Natural killer cell treated with Interleukin-12 subunit alpha and Interleukin-12 subunit beta and Interleukin-15 and Interleukin-18, amount 100 ng/mL, for 72 hours (primary cell): ENCODE data around the gene GIMAP6. TPM values are rescaled to one million over a fixed set of nuclear protein-coding genes. Genes with fewer than 3 reads are reported as not detected.
"Not testable (repeated sequence)": the region's sequence is repeated elsewhere in the genome, so short reads cannot be mapped to it uniquely, and the experiment has no call there.

Source experiments
- ATAC-seq, 2 donors: fragments of 150-1000 bp; cut with Tn5 transposase in 1 of 2; sonication (Bioruptor Pico), chemical (Tn5 transposase) in 1 of 2; 2 replicates each; pipeline ENCODE4 v1.10.0; 2021
- DNase-seq: peaks from one replicate; pipeline ENCODE4 v3.0.0; 2022; ENCODE audit warnings: low spot score
- H3K27ac Mint-ChIP-seq, 2 donors: 1 replicate in 1 of 2; 2 replicates in 1 of 2; pipeline ENCODE4 v1.8.0; 2022; ENCODE audit warnings: mixed read lengths in 2 of 2, mild to moderate bottlenecking in 1 of 2, moderate library complexity in 1 of 2
- H3K27me3 Mint-ChIP-seq, 2 donors: 1 replicate in 1 of 2; 2 replicates in 1 of 2; pipeline ENCODE4 v1.8.0; 2022; ENCODE audit warnings: mixed read lengths in 2 of 2
- H3K36me3 Mint-ChIP-seq: one replicate; pipeline ENCODE4 v1.8.0; 2022; ENCODE audit warnings: mixed read lengths
- H3K4me1 Mint-ChIP-seq, 2 donors: 1 replicate in 1 of 2; 2 replicates in 1 of 2; pipeline ENCODE4 v1.8.0; 2022; ENCODE audit warnings: low read depth in 2 of 2, mixed read lengths in 2 of 2, mild to moderate bottlenecking in 1 of 2
- H3K4me3 Mint-ChIP-seq: one replicate; pipeline ENCODE4 v1.8.0; 2022; ENCODE audit warnings: mixed read lengths
- H3K9me3 Mint-ChIP-seq: 2 replicates; pipeline ENCODE4 v1.8.0; 2022; ENCODE audit warnings: mixed read lengths
- total RNA-seq, 2 donors: library from RNA; stranded (reverse); gene quantifications; one replicate each; pipeline ENCODE4 v1.2.3, GENCODE V29; 2022

The GIMAP6 gene
- total RNA-seq, 2 donors from 2014 or later, result 55.8 to 88.4 TPM

GRCh38 chr7:150663802-150664494, 31.8 kb upstream of the GIMAP6 start:
- Mint-ChIP-seq H3K27me3 (no peaks in the 10 kb centered on the region), H3K27ac (peak overlapping the region; percentile 97 to 100), H3K4me3 (peak overlapping the region; percentile 81), H3K36me3 (peaks cover 14% of the 10 kb centered on the region), H3K4me1 (peaks cover 70 to 82% of the 10 kb centered on the region in 2 donors), H3K9me3 (peaks cover under 1% of the 10 kb centered on the region)
- ATAC-seq, result peak; percentile 44 to 62
- DNase-seq, result no peak

GRCh38 chr7:150662821-150663220, 30.6 kb upstream of the GIMAP6 start:
- DNase-seq, H3K9me3 Mint-ChIP-seq, H3K27me3 Mint-ChIP-seq, ATAC-seq, H3K36me3 Mint-ChIP-seq: not testable (repeated sequence)
- peak overlapping the region; percentile 81 for H3K4me3 Mint-ChIP-seq
- peaks cover 62 to 71% of the 10 kb centered on the region in 2 donors for H3K4me1 Mint-ChIP-seq
- H3K27ac Mint-ChIP-seq, result peak overlapping the region; percentile 97 to 100

- H3K4me1 Mint-ChIP-seq, result peaks cover 48 to 54% of the 10 kb centered on the region in 2 donors
- H3K36me3 Mint-ChIP-seq, result peaks cover 5% of the 10 kb centered on the region
- DNase-seq (no peak), ATAC-seq (no peak)
- H3K4me3 Mint-ChIP-seq, result peak overlapping the region; percentile 38
- H3K27ac Mint-ChIP-seq, result peak overlapping the region; percentile 75 to 100
- H3K27me3 Mint-ChIP-seq, result no peaks in the 10 kb centered on the region
- no peaks in the 10 kb centered on the region for H3K9me3 Mint-ChIP-seq
Measured at GRCh38 chr7:150660939-150661613, 28.9 kb upstream of the GIMAP6 start.

GRCh38 chr7:150657526-150657925, 25.3 kb upstream of the GIMAP6 start:
- ATAC-seq (no peak), DNase-seq (no peak)
- H3K4me1 Mint-ChIP-seq, result peaks cover 15 to 18% of the 10 kb centered on the region in 2 donors
- peak overlapping the region in 1 of 2 donors; percentile 50 for H3K27ac Mint-ChIP-seq
- H3K4me3 Mint-ChIP-seq, result no peak overlapping the region
- H3K9me3 Mint-ChIP-seq, result no peaks in the 10 kb centered on the region
- no peaks in the 10 kb centered on the region for H3K27me3 Mint-ChIP-seq
- H3K36me3 Mint-ChIP-seq, result peaks cover 6% of the 10 kb centered on the region

GRCh38 chr7:150656047-150656446, 23.9 kb upstream of the GIMAP6 start:
- Mint-ChIP-seq H3K36me3 (peaks cover 20% of the 10 kb centered on the region), H3K27me3 (no peaks in the 10 kb centered on the region), H3K4me3 (no peak overlapping the region), H3K9me3 (peaks cover 3% of the 10 kb centered on the region), H3K27ac (no peak overlapping the region), H3K4me1 (peaks cover 5 to 6% of the 10 kb centered on the region in 2 donors)
- DNase-seq (no peak), ATAC-seq (no peak)

- DNase-seq (no peak), ATAC-seq (no peak)
- Mint-ChIP-seq H3K4me1 (no peaks in the 10 kb centered on the region), H3K36me3 (peaks cover 20% of the 10 kb centered on the region), H3K27me3 (no peaks in the 10 kb centered on the region), H3K9me3 (peaks cover 3% of the 10 kb centered on the region), H3K27ac (peak overlapping the region in 1 of 2 donors; percentile 59), H3K4me3 (no peak overlapping the region)
Measured at GRCh38 chr7:150654692-150655091, 22.5 kb upstream of the GIMAP6 start.

GRCh38 chr7:150649080-150649385, 16.8 kb upstream of the GIMAP6 start:
- H3K27me3 Mint-ChIP-seq, result no peaks in the 10 kb centered on the region
- H3K4me3 Mint-ChIP-seq, result no peak overlapping the region
- H3K36me3 Mint-ChIP-seq, result peaks cover 33% of the 10 kb centered on the region
- DNase-seq (no peak), ATAC-seq (no peak)
- H3K9me3 Mint-ChIP-seq, result peaks cover 12% of the 10 kb centered on the region
- peaks cover 8 to 20% of the 10 kb centered on the region in 2 donors for H3K4me1 Mint-ChIP-seq
- peak overlapping the region in 1 of 2 donors; percentile 40 for H3K27ac Mint-ChIP-seq

GRCh38 chr7:150648353-150649079, 16.3 kb upstream of the GIMAP6 start:
- no peak for ATAC-seq

GRCh38 chr7:150645259-150646020, 13.3 kb upstream of the GIMAP6 start:
- peaks cover 15% of the 10 kb centered on the region for H3K9me3 Mint-ChIP-seq
- no peaks in the 10 kb centered on the region for H3K27me3 Mint-ChIP-seq
- no peak overlapping the region for H3K4me3 Mint-ChIP-seq
- no peak for ATAC-seq
- H3K36me3 Mint-ChIP-seq, result peaks cover 25% of the 10 kb centered on the region
- H3K27ac Mint-ChIP-seq, result no peak overlapping the region
- H3K4me1 Mint-ChIP-seq, result peaks cover 14 to 32% of the 10 kb centered on the region in 2 donors
- no peak for DNase-seq

More at GRCh38 chr7:150648353-150649079, 16.3 kb upstream of the GIMAP6 start:
- Mint-ChIP-seq H3K4me3 (no peak overlapping the region), H3K27ac (peak overlapping the region in 1 of 2 donors; percentile 40), H3K36me3 (peaks cover 34% of the 10 kb centered on the region), H3K9me3 (peaks cover 13% of the 10 kb centered on the region), H3K27me3 (no peaks in the 10 kb centered on the region), H3K4me1 (peaks cover 8 to 21% of the 10 kb centered on the region in 2 donors)
- DNase-seq, result no peak

- DNase-seq (no peak), ATAC-seq (peak in 1 of 2 donors; percentile 70)
- Mint-ChIP-seq H3K9me3 (peaks cover 26% of the 10 kb centered on the region), H3K4me3 (no peak overlapping the region), H3K36me3 (peaks cover 37% of the 10 kb centered on the region), H3K4me1 (peaks cover 5 to 26% of the 10 kb centered on the region in 2 donors), H3K27me3 (no peaks in the 10 kb centered on the region), H3K27ac (peak overlapping the region in 1 of 2 donors; percentile 68)
Measured at GRCh38 chr7:150642926-150643325, 10.7 kb upstream of the GIMAP6 start.

GRCh38 chr7:150641854-150642253, 9.7 kb upstream of the GIMAP6 start:
- no peak for DNase-seq
- Mint-ChIP-seq H3K4me3 (no peak overlapping the region), H3K36me3 (peaks cover 45% of the 10 kb centered on the region), H3K4me1 (peaks cover 7 to 27% of the 10 kb centered on the region in 2 donors), H3K27me3 (no peaks in the 10 kb centered on the region), H3K9me3 (peaks cover 34% of the 10 kb centered on the region), H3K27ac (peak overlapping the region in 1 of 2 donors; percentile 68)
- ATAC-seq, result no peak

GRCh38 chr7:150633926-150634325, 1.7 kb upstream of the GIMAP6 start:
- Mint-ChIP-seq H3K4me3 (peak overlapping the region; percentile 19), H3K4me1 (peaks cover 49 to 62% of the 10 kb centered on the region in 2 donors), H3K36me3 (peaks cover 54% of the 10 kb centered on the region), H3K27me3 (no peaks in the 10 kb centered on the region), H3K9me3 (peaks cover 21% of the 10 kb centered on the region), H3K27ac (peak overlapping the region; percentile 65 to 92)
- no peak for ATAC-seq
- no peak for DNase-seq

- DNase-seq (no peak), ATAC-seq (peak; percentile 82 to 86)
- Mint-ChIP-seq H3K27me3 (no peaks in the 10 kb centered on the region), H3K36me3 (peaks cover 39% of the 10 kb centered on the region), H3K4me1 (peaks cover 64 to 69% of the 10 kb centered on the region in 2 donors), H3K27ac (peak overlapping the region; percentile 92 to 95), H3K4me3 (peak overlapping the region; percentile 99), H3K9me3 (peaks cover 7% of the 10 kb centered on the region)
Measured at GRCh38 chr7:150631084-150631826, 930 bp downstream of the GIMAP6 start.
